Dedifferentiated amniotic fluid mesenchymal stem cell (primary cell): ENCODE measurements around the gene PFKFB3.
"Not testable (repeated sequence)": the region's sequence is repeated elsewhere in the genome, so short reads cannot be mapped to it uniquely, and the experiment has no call there.

Experiments
- DNase-seq: peaks from one replicate; pipeline ENCODE4 v3.0.0-alpha.2; 2016; ENCODE audit errors: extremely low spot score

The PFKFB3 gene

DNA sequence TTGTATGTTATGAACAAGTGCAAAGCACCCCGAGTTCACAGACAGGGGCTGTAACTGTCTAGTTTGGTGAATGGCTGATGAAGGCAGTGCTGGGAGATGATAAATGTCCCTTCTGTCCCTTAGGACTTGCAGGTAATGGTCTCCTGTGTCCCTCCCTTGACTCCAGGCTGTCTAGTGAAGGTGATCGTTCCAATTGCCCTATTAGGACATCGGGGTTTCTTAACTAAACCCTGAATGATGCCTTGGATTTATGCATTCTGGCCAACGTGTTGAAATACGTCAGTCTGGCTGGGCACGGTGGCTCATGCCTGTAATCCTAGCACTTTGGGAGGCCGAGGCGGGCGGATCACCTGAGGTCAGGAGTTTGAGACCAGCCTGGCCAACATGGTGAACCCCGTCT lies 69.4 kb downstream of the PFKFB3 start:
- no peak for DNase-seq

DNA sequence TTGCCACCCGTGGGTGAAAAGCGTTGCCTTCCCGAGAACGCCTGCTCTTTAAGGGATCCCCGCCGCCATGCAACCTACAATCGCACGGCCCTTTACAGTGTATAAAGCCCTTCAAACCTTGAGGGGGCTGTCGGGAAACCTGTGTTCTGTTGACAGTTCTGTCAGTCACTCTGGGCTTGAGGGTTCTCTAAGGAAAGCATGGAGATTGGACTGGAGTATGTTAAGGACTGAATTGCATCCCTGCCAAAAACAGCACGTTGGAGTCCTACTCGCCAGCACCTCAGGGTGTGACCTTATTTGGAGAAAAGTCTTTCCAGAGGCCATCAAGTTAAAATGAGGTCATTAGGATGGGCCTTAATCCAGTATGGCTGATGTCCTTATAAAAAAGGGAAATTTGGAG lies 70.6 kb downstream of the PFKFB3 start:
- no peak for DNase-seq

GRCh38 chr10:6274040-6274439 lies 71.3 kb downstream of the PFKFB3 start:
- no peak for DNase-seq

DNA sequence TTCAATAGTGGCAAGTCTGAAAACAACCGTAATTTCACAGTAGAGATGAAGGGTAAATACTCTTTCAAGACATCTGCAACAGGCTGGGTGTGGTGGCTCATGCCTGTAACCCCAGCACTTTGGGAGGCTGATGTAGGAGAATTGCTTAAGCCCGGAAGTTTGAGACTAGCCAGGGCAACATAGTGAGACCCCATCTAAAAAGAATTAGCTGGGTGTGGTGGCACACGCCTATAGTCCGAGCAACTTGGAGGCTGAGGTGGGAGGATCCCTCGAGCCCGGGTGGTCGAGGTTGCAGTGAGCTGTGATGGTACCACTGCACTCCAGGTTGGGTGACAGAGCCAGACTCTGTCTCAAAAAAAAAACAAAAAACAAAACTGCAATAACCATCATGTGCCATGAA lies 71.8 kb downstream of the PFKFB3 start:
- DNase-seq: no peak

DNA sequence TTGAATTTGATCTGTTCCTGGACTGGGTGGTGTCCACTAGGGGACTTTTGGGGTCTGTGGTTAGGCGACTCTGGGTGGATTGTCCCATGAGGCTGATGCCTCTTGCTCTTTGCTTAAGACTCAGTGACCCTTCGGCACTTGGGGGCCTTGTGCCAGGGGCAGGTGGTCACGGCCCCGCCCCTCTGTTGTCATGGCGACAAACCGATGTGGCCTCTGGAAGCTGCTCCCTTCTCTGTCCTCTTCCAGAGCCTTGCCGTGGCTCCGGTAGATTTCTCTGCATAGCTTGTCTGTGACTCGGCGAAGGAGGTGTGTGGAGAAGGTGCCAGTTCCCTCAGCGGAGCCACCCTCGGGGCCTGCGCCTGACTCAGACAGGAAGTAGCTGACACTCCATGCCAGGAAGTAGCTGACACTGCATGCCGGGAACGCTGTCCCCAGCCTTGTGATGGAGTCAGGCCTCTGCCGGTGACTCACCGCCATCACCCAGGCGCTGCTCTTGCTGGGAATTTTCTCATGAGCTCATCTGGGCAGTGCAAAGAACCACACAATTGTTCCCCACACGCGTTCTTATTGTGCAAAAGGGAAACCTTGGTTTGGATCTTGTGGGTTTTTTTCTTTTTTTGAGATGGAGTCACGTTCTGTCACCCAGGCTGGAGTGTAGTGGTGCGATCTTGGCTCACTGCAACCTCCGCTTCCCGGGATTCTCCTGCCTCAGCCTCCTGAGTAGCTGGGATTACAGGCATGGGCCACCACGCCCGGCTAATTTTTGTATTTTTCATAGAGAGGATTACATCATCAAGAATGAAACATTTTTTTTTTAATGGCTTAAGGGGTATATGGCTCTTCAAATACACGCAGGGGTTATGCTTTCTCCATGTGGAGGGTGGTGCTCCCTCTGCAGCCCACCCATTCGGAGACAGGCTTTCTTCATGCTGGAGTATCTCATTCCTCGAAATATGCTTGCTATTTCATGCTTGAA lies 72.6 kb downstream of the PFKFB3 start:
- peak; percentile 92 for DNase-seq

DNA sequence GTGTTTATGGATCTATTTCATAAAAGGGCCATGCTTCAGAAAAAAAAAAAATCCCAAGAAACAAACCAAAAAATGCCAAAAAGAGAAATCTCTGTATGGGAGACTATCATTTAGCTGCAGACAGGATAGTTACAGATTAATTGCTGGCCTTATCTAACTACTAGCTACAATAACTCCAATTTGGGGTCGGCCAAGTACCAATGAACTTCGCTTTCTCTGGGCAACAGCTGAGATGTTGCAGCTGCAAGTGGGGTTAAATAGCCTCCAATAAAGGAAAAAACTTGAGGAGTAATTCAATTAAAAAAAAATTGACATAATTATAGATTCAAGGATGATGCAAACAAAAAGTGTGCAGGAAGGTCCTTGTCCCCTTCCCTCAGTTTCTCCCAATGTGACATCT lies 73.6 kb downstream of the PFKFB3 start:
- DNase-seq: no peak

DNA sequence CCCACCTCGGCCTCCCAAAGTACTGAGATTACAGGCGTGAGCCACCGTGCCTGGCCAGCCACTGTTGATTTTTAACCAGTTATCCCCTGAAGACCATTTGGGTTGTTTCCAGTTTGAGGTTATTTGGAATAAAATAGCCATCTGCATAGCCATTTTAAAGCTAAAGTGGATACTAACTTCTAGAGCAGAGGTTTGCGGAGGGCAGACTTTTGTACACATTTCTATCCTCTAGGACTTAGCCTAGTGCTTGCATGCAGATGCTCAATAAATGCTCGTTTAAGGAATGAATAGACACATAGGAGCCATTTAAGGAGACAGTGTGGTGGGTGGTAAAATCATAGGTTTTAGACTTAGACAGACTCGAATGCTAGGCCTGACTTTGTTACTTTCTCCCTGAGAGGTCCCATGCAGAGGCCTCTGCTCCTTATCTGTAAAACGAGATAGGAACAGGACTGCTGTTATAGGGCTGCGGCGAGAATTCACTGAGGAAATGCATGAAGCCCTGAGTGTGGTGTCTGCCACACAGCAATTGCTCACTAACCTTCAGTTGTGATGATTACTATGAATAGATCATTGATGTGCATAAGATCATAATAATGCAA lies 75.9 kb downstream of the PFKFB3 start:
- no peak for DNase-seq

DNA sequence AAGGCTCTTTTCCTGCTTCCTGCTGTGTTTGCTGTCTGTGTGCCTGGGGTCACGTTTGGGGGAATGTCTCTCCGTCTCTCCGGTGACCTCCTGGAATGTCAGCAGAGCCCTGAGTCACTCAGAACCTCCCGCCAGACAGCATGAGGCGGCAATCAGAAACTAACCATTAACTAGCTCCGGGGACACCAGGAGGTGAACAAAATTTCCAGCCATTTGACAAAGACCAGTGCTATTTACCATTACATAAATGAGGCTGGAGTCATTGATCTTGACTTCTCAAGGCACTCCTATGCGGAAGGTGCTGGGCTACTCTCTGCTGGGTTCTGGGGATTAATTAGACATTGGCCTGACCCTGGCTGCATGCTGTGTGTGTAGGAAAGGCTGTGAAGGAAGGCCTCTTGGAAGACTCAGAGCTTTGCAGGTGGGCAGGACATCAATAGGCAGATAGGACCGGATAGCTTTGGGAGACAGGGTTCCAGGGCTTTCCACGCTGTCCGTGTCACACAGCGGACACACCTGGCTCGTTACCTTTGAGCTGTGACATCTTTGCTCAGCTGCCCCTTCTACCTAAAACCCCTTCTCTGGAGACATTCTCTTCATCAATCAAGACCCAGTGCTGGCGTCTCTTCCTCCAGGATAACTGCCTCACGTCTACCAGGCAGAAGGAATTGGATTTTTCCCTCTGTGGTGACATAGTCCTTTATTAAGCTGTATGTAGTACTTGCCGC lies 77.0 kb downstream of the PFKFB3 start:
- no peak for DNase-seq

- DNase-seq: no peak
Measured at GRCh38 chr10:6280291-6280690, 77.6 kb downstream of the PFKFB3 start.

- DNase-seq: no peak
Measured at GRCh38 chr10:6282454-6282958, 79.8 kb downstream of the PFKFB3 start.

DNA sequence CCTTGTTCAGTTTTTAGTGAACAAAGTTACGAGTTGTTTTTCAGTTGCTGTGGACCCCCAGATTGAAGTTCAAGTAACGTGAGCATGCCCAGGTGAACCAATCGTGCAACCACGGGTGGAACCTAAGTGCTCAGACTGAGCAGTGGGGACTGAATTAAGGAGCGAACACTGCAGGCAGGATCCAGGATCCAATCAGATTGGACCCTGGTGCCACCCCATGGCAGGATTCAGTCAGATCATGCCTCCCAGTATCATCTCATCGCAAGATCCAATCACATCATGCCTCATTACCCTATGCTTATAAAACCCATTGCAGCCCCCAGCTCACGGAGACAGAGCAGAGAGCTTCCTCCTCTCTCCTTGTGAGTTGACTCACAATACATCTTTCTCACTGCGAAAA lies 80.9 kb downstream of the PFKFB3 start:
- no peak for DNase-seq

- not testable (repeated sequence) for DNase-seq
Measured at GRCh38 chr10:6290621-6291020, 87.9 kb downstream of the PFKFB3 start.

- no peak for DNase-seq
Measured at GRCh38 chr10:6292741-6293151, 90.0 kb downstream of the PFKFB3 start.

GRCh38 chr10:6296425-6296824 lies 93.7 kb downstream of the PFKFB3 start:
- not testable (repeated sequence) for DNase-seq

- DNase-seq: no peak
Measured at GRCh38 chr10:6296828-6297251, 94.1 kb downstream of the PFKFB3 start.

GRCh38 chr10:6297522-6297921 lies 94.8 kb downstream of the PFKFB3 start:
- no peak for DNase-seq

GRCh38 chr10:6297951-6298381 lies 95.2 kb downstream of the PFKFB3 start:
- no peak for DNase-seq

DNA sequence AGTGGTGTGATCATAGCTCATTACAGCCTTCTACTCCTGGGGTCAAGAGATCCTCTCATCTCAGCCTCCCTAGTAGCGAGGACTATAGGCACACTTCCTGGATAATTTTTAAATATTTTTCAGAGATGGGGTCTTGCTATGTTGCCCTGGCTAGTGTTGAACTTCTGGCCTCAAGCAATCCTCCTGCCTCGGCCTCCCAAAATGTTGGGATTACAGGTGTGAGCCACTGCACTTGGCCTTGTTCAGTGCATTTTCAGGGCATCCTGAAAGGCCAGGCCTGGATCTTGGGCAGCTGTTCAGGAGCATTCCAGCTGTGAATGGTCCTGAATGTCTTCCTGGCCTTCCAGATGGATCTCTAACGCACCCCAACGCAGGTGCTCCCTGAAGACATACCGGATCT lies 95.7 kb downstream of the PFKFB3 start:
- DNase-seq: no peak

DNA sequence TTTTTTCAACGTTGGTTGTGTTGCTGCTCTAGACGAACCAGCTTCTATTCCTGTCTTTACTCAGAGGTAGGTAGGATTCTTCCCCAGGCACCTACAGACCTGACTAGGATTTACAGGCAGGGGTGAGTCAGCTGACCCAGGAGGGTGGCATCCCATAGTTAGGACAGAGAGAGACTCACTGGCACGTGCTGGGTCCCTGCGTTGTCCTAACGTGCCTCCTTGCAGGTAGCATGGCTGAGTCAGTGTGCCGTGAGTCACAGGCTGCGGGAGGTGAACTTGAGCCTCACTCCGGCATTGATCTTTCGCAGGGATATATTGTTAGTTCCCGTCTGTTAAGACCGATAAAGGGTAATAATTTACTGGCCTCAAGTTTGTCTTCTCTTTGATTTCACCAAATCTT lies 96.5 kb downstream of the PFKFB3 start:
- DNase-seq: no peak

GRCh38 chr10:6299743-6300105 lies 97.0 kb downstream of the PFKFB3 start:
- DNase-seq: no peak

DNA sequence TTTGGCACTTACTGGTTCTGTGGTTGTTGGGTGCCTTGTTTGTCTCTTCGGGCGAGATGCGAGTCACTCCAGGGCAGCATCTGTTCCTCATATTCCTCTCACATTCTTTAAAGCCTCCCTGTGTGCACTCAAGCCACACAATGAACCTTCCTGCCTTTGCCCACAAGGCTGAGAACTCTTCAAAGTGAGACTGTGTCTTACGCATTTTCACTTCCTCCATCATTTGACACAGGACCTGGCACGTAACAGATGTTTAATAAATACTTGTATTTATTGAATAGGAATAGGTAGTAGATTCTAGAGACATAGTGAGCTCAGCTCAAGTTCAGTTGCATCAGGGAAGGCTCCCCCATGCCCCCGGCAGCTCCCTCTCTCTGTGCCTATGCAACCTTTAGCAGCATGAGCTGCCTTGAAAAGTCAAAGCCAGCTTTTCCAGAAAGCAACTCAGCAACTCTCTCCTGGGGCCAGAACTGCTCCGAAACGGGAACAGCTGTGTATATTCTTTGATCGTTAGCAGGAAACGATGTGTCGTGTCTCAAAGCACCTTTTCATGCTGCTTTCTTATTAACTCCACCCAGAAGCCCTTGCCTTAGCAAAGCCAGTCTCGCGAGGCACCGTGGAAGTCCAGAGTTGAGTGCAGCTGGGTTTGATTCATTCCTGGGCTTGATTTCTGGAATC lies 97.5 kb downstream of the PFKFB3 start:
- DNase-seq: no peak
